CD4-positive, alpha-beta T cell (primary cell): ENCODE data around the gene ADARB2. TPM values are rescaled to one million over a fixed set of nuclear protein-coding genes. Genes with fewer than 3 reads are reported as not detected.

Source experiments
- ATAC-seq: fragments of 200-7000 bp; cut with Tn5 transposase; one replicate; pipeline ENCODE4 v1.10.0; 2022; ENCODE audit warnings: mild to moderate bottlenecking; ENCODE audit not compliant: poor library complexity
- CTCF ChIA-PET: fragments of 350-600 bp; sonication (Branson Sonifier 250); formaldehyde crosslinking; loops from one replicate; lab custom pipeline; 2021; ENCODE audit warnings: antibody characterized with exemption, inconsistent platforms; lab: Charles Lee
- POLR2A ChIA-PET: fragments of 350-600 bp; sonication (Branson Sonifier 250); formaldehyde crosslinking; loops from one replicate; lab custom pipeline; 2021; ENCODE audit warnings: antibody characterized with exemption, inconsistent platforms; lab: Charles Lee
- DNase-seq, 14 experiments: peaks; one replicate each; pipeline ENCODE4 v3.0.0-alpha.2; 2013 to 2020; ENCODE audit warnings: mixed read lengths in 2 of 14
- H3K27ac ChIP-seq, 2 donors: one replicate each; pipeline versions ENCODE4 v1.5.1 to v1.7.0; 2013; ENCODE audit warnings: low read length in 2 of 2, low read depth in 1 of 2, mild to moderate bottlenecking in 1 of 2
- H3K27me3 ChIP-seq, 2 experiments: 1 replicate in 1 of 2; 2 replicates in 1 of 2; pipeline versions ENCODE4 v1.6.1 to v1.7.0; 2013; ENCODE audit warnings: low read length in 2 of 2, control low read depth in 1 of 2, mild to moderate bottlenecking in 1 of 2, moderate library complexity in 1 of 2; ENCODE audit not compliant: insufficient read depth in 2 of 2, control insufficient read depth in 1 of 2
- H3K36me3 ChIP-seq: one replicate; pipeline ENCODE4 v1.6.1; 2013; ENCODE audit warnings: low read length, control low read depth; ENCODE audit not compliant: insufficient read depth
- H3K4me1 ChIP-seq: one replicate; pipeline ENCODE4 v1.6.1; 2013; ENCODE audit warnings: low read length, control low read depth; ENCODE audit not compliant: insufficient read depth
- H3K4me3 ChIP-seq: one replicate; pipeline ENCODE4 v1.5.1; 2013; ENCODE audit warnings: mild to moderate bottlenecking, low read length, moderate library complexity
- H3K9me3 ChIP-seq, 2 experiments: 1 replicate in 1 of 2; 2 replicates in 1 of 2; pipeline versions ENCODE4 v1.6.1 to v1.7.0; 2013; ENCODE audit warnings: low read length in 2 of 2, mild to moderate bottlenecking in 2 of 2, control low read depth in 1 of 2, moderate library complexity in 1 of 2; ENCODE audit not compliant: control insufficient read depth in 1 of 2, insufficient read depth in 1 of 2
- H3K27ac Mint-ChIP-seq: one replicate; pipeline ENCODE4 v1.8.0; 2020; ENCODE audit warnings: mixed read lengths
- H3K27me3 Mint-ChIP-seq: one replicate; pipeline ENCODE4 v1.8.0; 2021; ENCODE audit warnings: mixed read lengths
- H3K36me3 Mint-ChIP-seq: one replicate; pipeline ENCODE4 v1.8.0; 2021; ENCODE audit warnings: low read depth, mixed read lengths
- H3K4me1 Mint-ChIP-seq: one replicate; pipeline ENCODE4 v1.8.0; 2021; ENCODE audit warnings: low read depth, mixed read lengths
- H3K4me3 Mint-ChIP-seq: one replicate; pipeline ENCODE4 v1.8.0; 2020; ENCODE audit warnings: mild to moderate bottlenecking, mixed read lengths
- H3K9me3 Mint-ChIP-seq: one replicate; pipeline ENCODE4 v1.8.0; 2020; ENCODE audit warnings: mixed read lengths
- intact Hi-C, 2 experiments: fragments of 100-400 bp; cut with DNase I in 1 of 2; cut with micrococcal nuclease in 1 of 2; formaldehyde crosslinking; loops; one replicate each; pipeline versions ENCODE4 v1.15.1 to v1.9.0; 2023 to 2025; cut with DNase I, micrococcal nuclease
- total RNA-seq, 174 experiments: library from RNA in 2 of 174; stranded (reverse) in 2 of 174; gene quantifications; one replicate each; pipeline ENCODE4 v1.2.3 and lab custom pipeline; 2021 to 2026
- TF ChIP-seq, protein P1 (sequence below): fragments of 200-600 bp; IDR thresholded peaks from one replicate; pipeline ENCODE4 v1.8.0; 2022; ENCODE audit warnings: antibody characterized with exemption, mild to moderate bottlenecking

ADARB2 gene
- total RNA-seq, 2 experiments from 2014 or later = 0.14 TPM; not detected in 1

- Histone ChIP-seq H3K4me3 (no peak overlapping the region), H3K36me3 (no peaks in the 10 kb centered on the region), H3K27ac (no peak overlapping the region), H3K9me3 (peaks cover 0 to 16% of the 10 kb centered on the region in 2 experiments), H3K4me1 (peaks cover 16% of the 10 kb centered on the region), H3K27me3 (peaks cover 41 to 66% of the 10 kb centered on the region in 2 experiments)
- DNase-seq (no peak), ATAC-seq (no peak)
- CTCF ChIA-PET = no interaction called here
- Mint-ChIP-seq H3K36me3 (no peaks in the 10 kb centered on the region), H3K27ac (no peak overlapping the region), H3K4me3 (no peak overlapping the region), H3K4me1 (peaks cover 11% of the 10 kb centered on the region), H3K27me3 (peaks cover 82% of the 10 kb centered on the region), H3K9me3 (no peaks in the 10 kb centered on the region)
- TF ChIP-seq, protein P1, sequence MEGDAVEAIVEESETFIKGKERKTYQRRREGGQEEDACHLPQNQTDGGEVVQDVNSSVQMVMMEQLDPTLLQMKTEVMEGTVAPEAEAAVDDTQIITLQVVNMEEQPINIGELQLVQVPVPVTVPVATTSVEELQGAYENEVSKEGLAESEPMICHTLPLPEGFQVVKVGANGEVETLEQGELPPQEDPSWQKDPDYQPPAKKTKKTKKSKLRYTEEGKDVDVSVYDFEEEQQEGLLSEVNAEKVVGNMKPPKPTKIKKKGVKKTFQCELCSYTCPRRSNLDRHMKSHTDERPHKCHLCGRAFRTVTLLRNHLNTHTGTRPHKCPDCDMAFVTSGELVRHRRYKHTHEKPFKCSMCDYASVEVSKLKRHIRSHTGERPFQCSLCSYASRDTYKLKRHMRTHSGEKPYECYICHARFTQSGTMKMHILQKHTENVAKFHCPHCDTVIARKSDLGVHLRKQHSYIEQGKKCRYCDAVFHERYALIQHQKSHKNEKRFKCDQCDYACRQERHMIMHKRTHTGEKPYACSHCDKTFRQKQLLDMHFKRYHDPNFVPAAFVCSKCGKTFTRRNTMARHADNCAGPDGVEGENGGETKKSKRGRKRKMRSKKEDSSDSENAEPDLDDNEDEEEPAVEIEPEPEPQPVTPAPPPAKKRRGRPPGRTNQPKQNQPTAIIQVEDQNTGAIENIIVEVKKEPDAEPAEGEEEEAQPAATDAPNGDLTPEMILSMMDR = no peak
- intact Hi-C loops = no loop called here
- POLR2A ChIA-PET = no interaction called here
Measured at GRCh38 chr10:1733720-1734119, 3.6 kb downstream of the ADARB2 start.

- Histone ChIP-seq H3K9me3 (peaks cover 0 to 15% of the 10 kb centered on the region in 2 experiments), H3K4me1 (peaks cover 16% of the 10 kb centered on the region), H3K27ac (no peak overlapping the region), H3K27me3 (peaks cover 36 to 55% of the 10 kb centered on the region in 2 experiments), H3K4me3 (no peak overlapping the region), H3K36me3 (no peaks in the 10 kb centered on the region)
- CTCF ChIA-PET = no interaction called here
- intact Hi-C loops = no loop called here
- POLR2A ChIA-PET = no interaction called here
- no peak overlapping the region for H3K4me3 Mint-ChIP-seq
- ATAC-seq = no peak
- no peak for DNase-seq
- H3K27ac Mint-ChIP-seq = no peak overlapping the region
- H3K9me3 Mint-ChIP-seq = no peaks in the 10 kb centered on the region
- peaks cover 11% of the 10 kb centered on the region for H3K4me1 Mint-ChIP-seq
- TF ChIP-seq, protein P1 = no peak
- H3K36me3 Mint-ChIP-seq = no peaks in the 10 kb centered on the region
- peaks cover 82% of the 10 kb centered on the region for H3K27me3 Mint-ChIP-seq
Measured at GRCh38 chr10:1732564-1732996, 4.7 kb downstream of the ADARB2 start.

- Mint-ChIP-seq H3K4me1 (peaks cover 11% of the 10 kb centered on the region), H3K36me3 (no peaks in the 10 kb centered on the region), H3K9me3 (no peaks in the 10 kb centered on the region), H3K4me3 (no peak overlapping the region), H3K27ac (no peak overlapping the region), H3K27me3 (peaks cover 76% of the 10 kb centered on the region)
- no peak for ATAC-seq
- peaks cover 29 to 45% of the 10 kb centered on the region in 2 experiments for H3K27me3 ChIP-seq
- no peak overlapping the region for H3K27ac ChIP-seq
- POLR2A ChIA-PET = no interaction called here
- H3K4me3 ChIP-seq = no peak overlapping the region
- CTCF ChIA-PET = no interaction called here
- intact Hi-C loops = no loop called here
- peaks cover 7% of the 10 kb centered on the region for H3K4me1 ChIP-seq
- DNase-seq = no peak
- TF ChIP-seq, protein P1 = no peak
- peaks cover 0 to 8% of the 10 kb centered on the region in 2 experiments for H3K9me3 ChIP-seq
- H3K36me3 ChIP-seq = no peaks in the 10 kb centered on the region
Measured at GRCh38 chr10:1731592-1731991, 5.7 kb downstream of the ADARB2 start.
